Mucosa of stomach (tissue), 1 donor: ENCODE results near the gene PTN.

Experiments used
- H3K27me3 ChIP-seq: one replicate; pipeline ENCODE4 v1.7.0; 2013; ENCODE audit warnings: mild to moderate bottlenecking, low read length; ENCODE audit not compliant: control insufficient read depth, insufficient read depth
- H3K36me3 ChIP-seq: one replicate; pipeline ENCODE4 v1.7.0; 2013; ENCODE audit warnings: low read length; ENCODE audit not compliant: control insufficient read depth, insufficient read depth
- H3K4me1 ChIP-seq: one replicate; pipeline ENCODE4 v1.7.0; 2013; ENCODE audit warnings: mild to moderate bottlenecking, low read length; ENCODE audit not compliant: control insufficient read depth, insufficient read depth
- H3K4me3 ChIP-seq: one replicate; pipeline ENCODE4 v1.7.0; 2013; ENCODE audit warnings: low read length
- H3K9ac ChIP-seq: one replicate; pipeline ENCODE4 v1.7.0; 2013; ENCODE audit warnings: mild to moderate bottlenecking, low read length, moderate library complexity
- H3K9me3 ChIP-seq: one replicate; pipeline ENCODE4 v1.7.0; 2013; ENCODE audit warnings: mild to moderate bottlenecking, low read length, moderate library complexity; ENCODE audit not compliant: control insufficient read depth
- donor health status: Pancreatic carcinoma.

Gene PTN, protein sequence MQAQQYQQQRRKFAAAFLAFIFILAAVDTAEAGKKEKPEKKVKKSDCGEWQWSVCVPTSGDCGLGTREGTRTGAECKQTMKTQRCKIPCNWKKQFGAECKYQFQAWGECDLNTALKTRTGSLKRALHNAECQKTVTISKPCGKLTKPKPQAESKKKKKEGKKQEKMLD

DNA sequence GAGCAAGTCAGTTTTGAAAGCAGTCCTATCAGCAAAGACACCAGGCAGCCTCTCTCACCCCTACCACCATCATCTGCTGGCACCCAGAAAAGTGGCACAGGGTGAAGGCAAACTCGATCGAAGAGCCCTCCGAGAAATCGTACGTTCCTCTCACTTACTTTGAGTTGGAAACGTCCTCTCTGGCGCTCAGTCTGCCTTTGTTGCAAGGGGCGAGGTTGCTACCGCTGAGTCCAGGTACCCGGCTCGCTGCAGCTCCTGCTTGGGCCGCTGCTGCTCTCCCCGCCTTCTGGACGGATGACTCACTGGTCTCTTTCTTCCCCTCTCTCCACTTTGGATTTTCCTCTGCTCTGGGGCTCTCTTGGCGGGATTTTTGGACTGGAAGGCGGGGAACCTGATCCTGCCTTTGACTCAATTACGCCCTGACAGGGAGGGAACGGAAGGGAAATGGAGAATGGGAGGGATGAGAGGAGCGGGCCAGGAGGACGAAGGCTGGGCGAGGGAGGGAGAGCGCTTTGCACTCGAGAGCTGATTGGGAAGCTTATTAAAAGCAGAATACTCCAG, at the start of gene PTN:
PTN (minus strand) TSS at position 453 of the 561 bp plus-strand sequence. CDS start 88,760 bp downstream, outside the sequence.
- Histone ChIP-seq H3K4me1 (no peaks in the 10 kb centered on the region), H3K9me3 (no peaks in the 10 kb centered on the region), H3K4me3 (no peak within 1 kb of the TSS), H3K9ac (no peak within 1 kb of the TSS), H3K36me3 (no peaks in the 10 kb centered on the region), H3K27me3 (no peaks in the 10 kb centered on the region)

DNA sequence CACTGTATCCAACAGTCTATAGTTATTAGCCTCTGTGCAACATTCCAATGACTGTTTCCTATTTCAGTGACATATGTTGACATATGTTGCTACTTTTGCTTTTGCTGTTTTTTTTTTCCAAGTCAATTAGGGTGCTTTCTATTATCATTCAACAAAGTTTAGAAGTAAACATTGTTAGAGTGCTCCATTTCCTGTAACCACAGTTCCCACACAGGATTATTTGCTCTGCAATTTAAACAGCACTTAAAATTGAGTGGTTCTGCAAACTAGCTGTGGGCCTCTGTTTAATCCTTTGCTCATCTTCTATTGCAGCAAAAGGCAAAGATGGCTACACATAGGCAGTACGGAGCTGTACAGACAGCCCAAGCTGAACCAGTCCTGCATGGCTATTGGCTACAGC, 46.5 kb upstream of the PTN start:
- Histone ChIP-seq H3K9ac (no peak overlapping the region), H3K4me3 (no peak overlapping the region), H3K9me3 (no peaks in the 10 kb centered on the region), H3K4me1 (no peaks in the 10 kb centered on the region), H3K27me3 (no peaks in the 10 kb centered on the region), H3K36me3 (no peaks in the 10 kb centered on the region)

- H3K4me3 ChIP-seq = no peak overlapping the region
- no peaks in the 10 kb centered on the region for H3K9me3 ChIP-seq
- H3K27me3 ChIP-seq = no peaks in the 10 kb centered on the region
- H3K4me1 ChIP-seq = no peaks in the 10 kb centered on the region
- no peak overlapping the region for H3K9ac ChIP-seq
- no peaks in the 10 kb centered on the region for H3K36me3 ChIP-seq
Measured at GRCh38 chr7:137388916-137389315, 45.4 kb upstream of the PTN start.

DNA sequence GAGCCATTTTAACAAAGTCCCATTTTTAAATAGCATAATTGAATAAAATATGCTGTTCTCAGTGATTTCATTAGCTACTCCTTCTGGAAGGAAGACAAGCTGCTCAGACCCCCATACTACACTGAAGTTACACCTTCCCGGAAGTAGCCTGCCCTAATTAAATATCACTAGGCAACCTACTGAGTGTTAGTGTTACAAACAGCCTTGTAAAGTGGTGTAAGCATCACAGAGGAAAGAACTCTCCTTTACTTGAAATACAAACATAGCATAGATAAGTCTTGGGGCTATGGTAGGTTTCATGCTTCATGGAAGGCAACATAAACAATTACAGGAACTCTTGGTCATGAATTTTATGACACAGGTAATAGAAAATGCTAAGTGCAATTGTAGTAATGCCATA, 43.4 kb upstream of the PTN start:
- Histone ChIP-seq H3K27me3 (no peaks in the 10 kb centered on the region), H3K9me3 (no peaks in the 10 kb centered on the region), H3K36me3 (no peaks in the 10 kb centered on the region), H3K4me3 (no peak overlapping the region), H3K4me1 (no peaks in the 10 kb centered on the region), H3K9ac (no peak overlapping the region)

DNA sequence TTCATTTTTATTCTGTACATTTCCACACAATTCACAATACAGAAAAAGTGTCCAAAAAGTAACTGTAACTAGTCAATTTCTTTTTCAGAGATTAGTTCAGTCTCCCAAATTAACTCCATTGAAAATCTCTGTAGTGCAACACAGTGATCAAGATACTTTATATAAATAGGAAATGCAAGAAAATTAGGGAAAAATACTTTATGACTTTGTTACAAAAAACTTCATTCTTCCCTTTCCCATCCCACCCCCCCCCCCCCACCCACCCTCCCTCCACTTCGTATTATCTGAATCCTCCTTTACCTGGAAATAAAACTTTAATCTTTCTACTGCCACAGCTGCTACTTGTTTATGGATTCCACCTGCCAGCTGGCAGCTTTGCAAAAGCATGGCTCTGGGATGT, 37.5 kb upstream of the PTN start:
- H3K4me3 ChIP-seq = no peak overlapping the region
- H3K36me3 ChIP-seq = no peaks in the 10 kb centered on the region
- no peaks in the 10 kb centered on the region for H3K27me3 ChIP-seq
- H3K9me3 ChIP-seq = no peaks in the 10 kb centered on the region
- H3K9ac ChIP-seq = no peak overlapping the region
- no peaks in the 10 kb centered on the region for H3K4me1 ChIP-seq

DNA sequence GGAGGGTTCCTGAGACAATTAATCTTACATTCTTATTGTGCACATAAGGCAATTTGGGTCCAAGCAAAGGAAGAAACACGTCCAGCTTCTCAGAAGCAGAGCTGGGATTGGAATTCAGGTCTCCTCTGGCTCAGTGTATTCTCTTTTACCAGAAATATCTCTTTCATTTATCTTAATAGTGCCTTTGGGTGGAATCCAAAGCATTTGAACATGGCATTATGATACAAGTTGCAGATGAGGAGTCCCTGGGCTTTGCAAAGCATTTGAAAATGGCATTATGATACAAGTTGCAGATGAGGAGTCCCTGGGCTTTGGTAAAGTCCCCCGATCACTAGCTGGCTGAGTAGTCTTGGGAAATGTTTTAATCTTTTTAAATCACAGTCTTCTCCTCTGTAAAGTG, 30.0 kb upstream of the PTN start:
- no peaks in the 10 kb centered on the region for H3K4me1 ChIP-seq
- H3K27me3 ChIP-seq = no peaks in the 10 kb centered on the region
- no peaks in the 10 kb centered on the region for H3K36me3 ChIP-seq
- no peak overlapping the region for H3K9ac ChIP-seq
- no peak overlapping the region for H3K4me3 ChIP-seq
- no peaks in the 10 kb centered on the region for H3K9me3 ChIP-seq

DNA sequence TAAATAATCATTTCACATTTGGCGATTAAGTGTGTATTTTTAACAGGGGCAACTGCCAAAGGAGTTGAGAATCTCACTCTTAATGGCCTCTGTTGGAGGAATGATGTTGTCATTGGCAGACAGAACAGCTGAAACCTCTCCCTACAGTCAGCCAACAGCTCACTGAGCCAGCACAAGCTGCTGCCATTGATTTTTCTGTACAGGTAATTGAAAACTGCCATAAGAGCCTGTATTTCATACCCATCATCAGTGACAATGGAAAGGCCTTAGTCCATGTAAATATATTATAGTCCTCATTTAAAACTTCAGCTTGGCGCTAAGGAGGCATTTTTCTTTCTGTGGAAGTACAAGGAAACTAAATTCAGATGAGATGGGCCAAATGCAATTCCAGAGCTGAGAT, 28.1 kb upstream of the PTN start:
- no peaks in the 10 kb centered on the region for H3K36me3 ChIP-seq
- H3K4me3 ChIP-seq = no peak overlapping the region
- no peaks in the 10 kb centered on the region for H3K27me3 ChIP-seq
- H3K4me1 ChIP-seq = no peaks in the 10 kb centered on the region
- no peaks in the 10 kb centered on the region for H3K9me3 ChIP-seq
- H3K9ac ChIP-seq = no peak overlapping the region

DNA sequence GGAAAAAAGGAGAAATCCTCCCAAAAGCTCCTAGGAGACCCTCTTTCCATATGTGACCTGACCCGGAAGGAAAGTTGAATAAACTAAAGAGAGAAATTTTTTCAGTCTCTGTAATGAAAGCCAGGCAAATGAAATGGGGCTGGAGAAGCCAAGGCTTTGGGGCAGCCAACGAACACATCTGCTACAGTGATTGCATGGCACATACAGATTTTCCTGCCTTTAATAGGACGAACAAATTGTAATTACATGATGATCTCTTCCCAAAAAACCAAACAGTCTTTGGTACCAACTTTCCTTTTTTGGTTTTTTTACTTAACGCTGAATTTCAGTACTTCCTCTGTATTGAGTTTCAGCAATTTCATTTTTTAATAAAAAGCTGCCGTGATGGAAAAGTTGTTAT, 23.5 kb upstream of the PTN start:
- H3K36me3 ChIP-seq = no peaks in the 10 kb centered on the region
- no peak overlapping the region for H3K4me3 ChIP-seq
- H3K27me3 ChIP-seq = no peaks in the 10 kb centered on the region
- no peak overlapping the region for H3K9ac ChIP-seq
- no peaks in the 10 kb centered on the region for H3K9me3 ChIP-seq
- no peaks in the 10 kb centered on the region for H3K4me1 ChIP-seq

DNA sequence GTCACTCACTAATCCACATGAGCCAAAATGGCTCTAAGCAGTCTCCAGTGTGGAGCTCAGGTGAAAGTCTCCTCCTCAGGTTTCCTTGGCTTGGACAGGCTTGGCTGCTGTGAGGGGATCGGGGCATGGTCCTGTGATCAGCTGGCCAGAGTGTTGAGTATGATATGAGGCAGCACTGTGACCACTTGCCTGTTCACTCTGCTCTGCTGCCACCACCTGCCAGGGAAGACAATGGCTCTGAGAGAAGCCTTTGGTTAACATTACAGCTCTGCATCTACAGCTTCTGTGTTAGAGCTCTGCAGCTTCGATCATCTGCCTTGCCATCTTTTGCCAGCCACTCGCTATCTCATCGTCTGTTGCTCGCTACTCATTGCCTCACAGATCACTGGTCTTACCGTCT, 20.1 kb upstream of the PTN start:
- H3K27me3 ChIP-seq = no peaks in the 10 kb centered on the region
- H3K36me3 ChIP-seq = no peaks in the 10 kb centered on the region
- H3K9ac ChIP-seq = no peak overlapping the region
- no peaks in the 10 kb centered on the region for H3K4me1 ChIP-seq
- H3K4me3 ChIP-seq = no peak overlapping the region
- H3K9me3 ChIP-seq = no peaks in the 10 kb centered on the region

- H3K27me3 ChIP-seq = no peaks in the 10 kb centered on the region
- H3K9ac ChIP-seq = no peak overlapping the region
- no peaks in the 10 kb centered on the region for H3K4me1 ChIP-seq
- H3K4me3 ChIP-seq = no peak overlapping the region
- no peaks in the 10 kb centered on the region for H3K36me3 ChIP-seq
- H3K9me3 ChIP-seq = no peaks in the 10 kb centered on the region
Measured at GRCh38 chr7:137360087-137360679, 16.6 kb upstream of the PTN start.

DNA sequence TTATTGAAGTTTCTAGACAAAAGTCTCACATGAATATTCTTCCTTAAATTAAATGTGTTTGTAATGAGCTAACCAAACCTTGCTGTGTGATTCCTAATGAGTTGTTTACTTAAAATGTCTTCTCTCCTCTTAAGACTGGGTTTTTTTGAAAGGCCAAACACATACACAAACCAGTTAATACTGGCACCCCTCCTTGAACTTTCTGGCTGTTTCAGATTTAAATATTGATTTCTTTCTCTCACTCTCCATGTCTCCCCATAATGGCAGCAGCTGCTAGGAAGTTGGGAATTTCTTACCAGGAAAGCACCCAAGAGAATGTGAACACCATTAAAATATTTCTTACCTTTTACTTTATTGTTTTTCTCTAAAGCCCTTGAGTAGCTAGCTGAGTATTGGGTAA, 11.4 kb upstream of the PTN start:
- H3K9ac ChIP-seq = no peak overlapping the region
- H3K36me3 ChIP-seq = no peaks in the 10 kb centered on the region
- H3K27me3 ChIP-seq = no peaks in the 10 kb centered on the region
- H3K9me3 ChIP-seq = no peaks in the 10 kb centered on the region
- H3K4me3 ChIP-seq = no peak overlapping the region
- H3K4me1 ChIP-seq = no peaks in the 10 kb centered on the region

- Histone ChIP-seq H3K4me3 (no peak overlapping the region), H3K9me3 (no peaks in the 10 kb centered on the region), H3K9ac (no peak overlapping the region), H3K27me3 (no peaks in the 10 kb centered on the region), H3K36me3 (no peaks in the 10 kb centered on the region), H3K4me1 (no peaks in the 10 kb centered on the region)
Measured at GRCh38 chr7:137354396-137354795, 10.9 kb upstream of the PTN start.
